Measurements from ENCODE around the gene ISOC1.

- TF ChIP-seq CTCF (IDR thresholded peaks at IDR 0.05): no peak
- no peak for TF ChIP-seq POLR2A (IDR thresholded peaks at IDR 0.05)
These were observed 31.3 kb downstream of the ISOC1 start for GRCh38 chr5:129125819-129126218.

All from lower leg skin (tissue), 3 donors.